ENCODE measurements around the gene PSD2.

DNA sequence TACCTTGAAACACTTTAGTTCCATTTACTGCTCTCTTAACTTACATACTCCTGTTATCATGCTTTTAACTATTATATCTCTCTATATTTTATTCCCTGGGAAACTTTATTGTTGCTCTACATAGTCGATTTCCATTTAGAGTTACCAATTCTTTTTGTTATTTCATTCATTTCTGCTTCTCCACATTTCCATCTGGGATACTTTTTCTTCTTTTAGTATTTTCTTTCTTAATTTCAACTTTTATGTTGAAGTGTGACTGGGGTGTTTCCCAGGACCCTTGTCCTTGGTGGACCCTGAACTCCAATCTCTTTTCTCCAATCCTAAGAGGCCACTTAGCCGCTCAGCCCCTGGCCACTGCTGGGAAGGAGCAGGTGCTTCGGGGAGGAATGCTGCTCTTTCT lies 36.0 kb downstream of the PSD2 start:
- no peak for TF ChIP-seq CTCF (IDR thresholded peaks at IDR 0.05)
- TF ChIP-seq POLR2A (IDR thresholded peaks at IDR 0.05): no peak
